BJ (cell line): ENCODE data around the gene TMCO5A. TPM values are rescaled to one million over a fixed set of nuclear protein-coding genes. Genes with fewer than 3 reads are reported as not detected.

Source experiments
- CTCF ChIA-PET: fragments of 350-600 bp; formaldehyde crosslinking; extraction: SDS; loops from one replicate; lab custom pipeline; 2021; ENCODE audit warnings: antibody characterized with exemption, inconsistent platforms; lab: Yijun Ruan, JAX
- POLR2A ChIA-PET: fragments of 300-600 bp; sonication (Branson Sonifier 250); formaldehyde crosslinking; extraction: SDS; loops from one replicate; lab custom pipeline; 2021; ENCODE audit warnings: antibody characterized with exemption; lab: Charles Lee
- DNase-seq: peaks from one replicate; pipeline ENCODE4 v3.0.0-alpha.2; 2011; ENCODE audit warnings: low read depth
- H3K27me3 ChIP-seq: 2 replicates; pipeline ENCODE4 v1.6.0; 2011; ENCODE audit warnings: low read length; ENCODE audit not compliant: control insufficient read depth, insufficient read depth
- H3K36me3 ChIP-seq: 2 replicates; pipeline ENCODE4 v1.5.1; 2011; ENCODE audit warnings: low read length; ENCODE audit not compliant: control insufficient read depth, insufficient read depth
- H3K4me3 ChIP-seq: 2 replicates; pipeline ENCODE4 v1.5.1; 2011; ENCODE audit warnings: low read depth, mild to moderate bottlenecking, control low read depth, low read length
- CTCF ChIP-seq: IDR thresholded peaks from 2 replicates; pipeline ENCODE4 v1.5.1; 2011; ENCODE audit warnings: low read depth, mild to moderate bottlenecking, control low read depth, inconsistent platforms, low read length, moderate library complexity; ENCODE audit not compliant: insufficient read depth
- polyA plus RNA-seq: library from polyadenylated mRNA; depleted of rRNA; stranded (reverse); fragments of >200 nt; gene quantifications from 2 replicates; pipeline ENCODE4 v1.2.3, GENCODE V29; 2011

TMCO5A gene
- polyA plus RNA-seq, 1 experiment, result not detected

GRCh38 chr15:37921527-37922385, 12.7 kb upstream of the TMCO5A start:
- no peak for DNase-seq
- Histone ChIP-seq H3K27me3 (no peaks in the 10 kb centered on the region), H3K36me3 (no peaks in the 10 kb centered on the region), H3K4me3 (no peak overlapping the region)
- ChIA-PET POLR2A (no interaction called here), CTCF (interaction anchor here (1.2 kb wide), 2 partner anchors 12 to 21 kb away, joined by 3 to 4 read pairs; no protein-coding TSS in a partner anchor)
- TF ChIP-seq CTCF, result no peak

- no peak for TF ChIP-seq CTCF
- H3K36me3 ChIP-seq, result no peaks in the 10 kb centered on the region
- ChIA-PET POLR2A (no interaction called here), CTCF (no interaction called here)
- no peaks in the 10 kb centered on the region for H3K27me3 ChIP-seq
- H3K4me3 ChIP-seq, result no peak overlapping the region
- no peak for DNase-seq
Measured at GRCh38 chr15:37926136-37926535, 8.3 kb upstream of the TMCO5A start.

- ChIA-PET POLR2A (no interaction called here), CTCF (no interaction called here)
- Histone ChIP-seq H3K36me3 (no peaks in the 10 kb centered on the region), H3K4me3 (no peak overlapping the region), H3K27me3 (no peaks in the 10 kb centered on the region)
- DNase-seq, result no peak
- no peak for TF ChIP-seq CTCF
Measured at GRCh38 chr15:37929238-37929637, 5.2 kb upstream of the TMCO5A start.

- Histone ChIP-seq H3K36me3 (no peaks in the 10 kb centered on the region), H3K27me3 (no peaks in the 10 kb centered on the region), H3K4me3 (no peak overlapping the region)
- no peak for DNase-seq
- ChIA-PET POLR2A (no interaction called here), CTCF (interaction anchor here (1.0 kb wide), 1 partner anchor 51 kb away, joined by 3 read pairs; no protein-coding TSS in a partner anchor)
- TF ChIP-seq CTCF, result no peak
Measured at GRCh38 chr15:37931321-37931720, 3.1 kb upstream of the TMCO5A start.

- DNase-seq, result no peak
- ChIA-PET POLR2A (no interaction called here), CTCF (interaction anchor here (1.0 kb wide), 1 partner anchor 52 kb away, joined by 3 read pairs; no protein-coding TSS in a partner anchor)
Measured at GRCh38 chr15:37931868-37932267, 2.6 kb upstream of the TMCO5A start.

More at GRCh38 chr15:37931868-37932267, 2.6 kb upstream of the TMCO5A start:
- Histone ChIP-seq H3K4me3 (no peak overlapping the region), H3K36me3 (no peaks in the 10 kb centered on the region), H3K27me3 (no peaks in the 10 kb centered on the region)
- TF ChIP-seq CTCF, result no peak
